ENCODE data around the gene KIF20B. TPM values are rescaled to one million over a fixed set of nuclear protein-coding genes. Genes with fewer than 3 reads are reported as not detected.

Gene KIF20B
- total and polyA plus RNA-seq, 4 donors, result 0.91 to 12.9 (median 1.3) TPM

DNA sequence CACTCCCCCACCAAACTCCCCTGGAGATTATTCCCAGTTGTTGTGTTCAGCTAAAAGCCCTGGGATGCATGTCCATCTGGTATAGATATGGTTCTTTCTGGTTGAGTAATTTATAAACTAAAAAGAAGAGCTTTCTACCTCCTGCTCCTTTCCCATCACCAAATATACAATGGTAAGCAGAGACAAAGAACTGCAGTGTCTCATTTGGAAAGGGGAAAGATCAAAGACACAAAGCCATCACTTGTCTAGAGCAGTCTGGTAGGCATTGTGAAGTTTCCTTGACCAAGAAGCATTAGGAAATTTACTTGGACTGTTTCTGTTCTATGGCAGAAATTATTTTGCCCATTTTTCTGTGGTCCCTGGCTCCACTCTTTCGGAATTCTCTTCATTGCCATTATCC lies 31.4 kb upstream of the KIF20B start (continued):
- TF ChIP-seq, protein P1, sequence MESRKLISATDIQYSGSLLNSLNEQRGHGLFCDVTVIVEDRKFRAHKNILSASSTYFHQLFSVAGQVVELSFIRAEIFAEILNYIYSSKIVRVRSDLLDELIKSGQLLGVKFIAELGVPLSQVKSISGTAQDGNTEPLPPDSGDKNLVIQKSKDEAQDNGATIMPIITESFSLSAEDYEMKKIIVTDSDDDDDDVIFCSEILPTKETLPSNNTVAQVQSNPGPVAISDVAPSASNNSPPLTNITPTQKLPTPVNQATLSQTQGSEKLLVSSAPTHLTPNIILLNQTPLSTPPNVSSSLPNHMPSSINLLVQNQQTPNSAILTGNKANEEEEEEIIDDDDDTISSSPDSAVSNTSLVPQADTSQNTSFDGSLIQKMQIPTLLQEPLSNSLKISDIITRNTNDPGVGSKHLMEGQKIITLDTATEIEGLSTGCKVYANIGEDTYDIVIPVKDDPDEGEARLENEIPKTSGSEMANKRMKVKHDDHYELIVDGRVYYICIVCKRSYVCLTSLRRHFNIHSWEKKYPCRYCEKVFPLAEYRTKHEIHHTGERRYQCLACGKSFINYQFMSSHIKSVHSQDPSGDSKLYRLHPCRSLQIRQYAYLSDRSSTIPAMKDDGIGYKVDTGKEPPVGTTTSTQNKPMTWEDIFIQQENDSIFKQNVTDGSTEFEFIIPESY (IDR thresholded peaks at IDR 0.05), result no peak
- no peak for TF ChIP-seq TAF1 (conservative IDR thresholded peaks at IDR 0.05)

DNA sequence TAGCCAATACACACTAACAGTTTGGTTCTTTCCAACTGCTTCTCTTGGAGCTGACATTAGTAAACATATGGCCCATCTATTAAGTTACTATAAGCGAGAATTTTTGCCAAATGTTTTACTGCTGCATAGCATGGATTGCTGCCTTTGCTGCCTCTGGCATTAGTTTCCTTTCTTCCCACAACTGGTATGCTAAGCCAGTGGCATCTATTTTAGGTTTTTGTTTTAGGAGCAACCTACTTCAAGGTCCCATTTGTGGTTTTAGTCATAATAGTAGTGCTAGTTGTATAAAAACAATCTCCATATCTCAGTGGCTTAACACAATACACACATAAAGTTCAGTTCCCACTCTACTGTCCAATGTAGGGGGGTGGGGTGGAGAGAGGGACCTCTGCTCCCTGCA lies 30.5 kb upstream of the KIF20B start:
- no peaks in the 10 kb centered on the region for H3K4me1 ChIP-seq (ENCODE audit: control insufficient read depth in 4 of 4, insufficient read depth in 4 of 4, low read length in 3 of 4)
- no peak overlapping the region for H3K27ac ChIP-seq (ENCODE audit: low read depth in 1 of 2, low read length in 2 of 2)
- H3K9me3 ChIP-seq (ENCODE audit: control insufficient read depth in 4 of 4, low read length in 3 of 4), result no peaks in the 10 kb centered on the region
- no peak for DNase-seq (ENCODE audit: low spot score)
- no peak overlapping the region for H3K4me3 ChIP-seq (ENCODE audit: low read depth in 1 of 3, low read length in 3 of 3)
- H3K9ac ChIP-seq (ENCODE audit: low read depth in 1 of 2, low read length in 2 of 2), result no peak overlapping the region
- no peak for TF ChIP-seq YY1 (IDR thresholded peaks at IDR 0.05)
- TF ChIP-seq, protein P2, sequence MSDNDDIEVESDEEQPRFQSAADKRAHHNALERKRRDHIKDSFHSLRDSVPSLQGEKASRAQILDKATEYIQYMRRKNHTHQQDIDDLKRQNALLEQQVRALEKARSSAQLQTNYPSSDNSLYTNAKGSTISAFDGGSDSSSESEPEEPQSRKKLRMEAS (IDR thresholded peaks at IDR 0.05), result no peak
- no peaks in the 10 kb centered on the region for H3K36me3 ChIP-seq (ENCODE audit: control insufficient read depth in 4 of 4, insufficient read depth in 3 of 4, low read depth in 1 of 4, low read length in 3 of 4)
- WGBS, result 97% methylated on average over 1 of the region's 1 CpG
- H3K27me3 ChIP-seq (ENCODE audit: control insufficient read depth in 4 of 4, insufficient read depth in 4 of 4, low read length in 3 of 4), result no peaks in the 10 kb centered on the region

DNA sequence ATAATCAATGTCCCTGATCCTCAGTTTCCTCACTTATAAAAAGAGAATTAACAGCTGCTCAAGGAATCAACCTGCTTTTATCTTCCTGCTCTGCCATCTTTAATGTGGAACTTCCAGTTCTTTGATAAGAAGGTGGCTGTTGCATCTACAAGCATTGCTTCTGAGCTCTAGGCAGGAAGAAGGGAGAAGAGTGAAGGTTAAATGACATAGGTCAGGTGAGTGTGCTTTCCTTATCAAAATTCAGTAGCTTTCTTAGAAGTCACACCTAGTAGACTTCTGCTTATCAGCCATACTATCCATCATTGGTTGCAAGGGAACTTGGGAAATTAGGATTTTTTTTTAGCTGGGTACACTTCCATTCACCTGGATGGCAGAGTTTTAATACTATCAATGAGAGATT lies 24.0 kb upstream of the KIF20B start:
- Histone ChIP-seq H3K4me1 (ENCODE audit: control insufficient read depth in 4 of 4, insufficient read depth in 4 of 4, low read length in 3 of 4) (no peaks in the 10 kb centered on the region), H3K9me3 (ENCODE audit: control insufficient read depth in 4 of 4, low read length in 3 of 4) (no peaks in the 10 kb centered on the region), H3K4me3 (ENCODE audit: low read depth in 1 of 3, low read length in 3 of 3) (no peak overlapping the region), H3K9ac (ENCODE audit: low read depth in 1 of 2, low read length in 2 of 2) (no peak overlapping the region), H3K27me3 (ENCODE audit: control insufficient read depth in 4 of 4, insufficient read depth in 4 of 4, low read length in 3 of 4) (no peaks in the 10 kb centered on the region), H3K27ac (ENCODE audit: low read depth in 1 of 2, low read length in 2 of 2) (no peak overlapping the region), H3K36me3 (ENCODE audit: control insufficient read depth in 4 of 4, insufficient read depth in 3 of 4, low read depth in 1 of 4, low read length in 3 of 4) (no peaks in the 10 kb centered on the region)
- DNase-seq (ENCODE audit: low spot score), result no peak
- TF ChIP-seq HNF4A (conservative IDR thresholded peaks at IDR 0.05), result no peak
- no peak for TF ChIP-seq RAD21 (IDR thresholded peaks at IDR 0.05)
- TF ChIP-seq GABPA (IDR thresholded peaks at IDR 0.05 in 1 of 2, conservative IDR thresholded peaks at IDR 0.05 in 1 of 2), result no peak
- TF ChIP-seq, protein P1 (IDR thresholded peaks at IDR 0.05), result no peak
- no peak for TF ChIP-seq HNF4G (IDR thresholded peaks at IDR 0.05)
- no peak for TF ChIP-seq RXRA (IDR thresholded peaks at IDR 0.05)
- TF ChIP-seq, protein P3, sequence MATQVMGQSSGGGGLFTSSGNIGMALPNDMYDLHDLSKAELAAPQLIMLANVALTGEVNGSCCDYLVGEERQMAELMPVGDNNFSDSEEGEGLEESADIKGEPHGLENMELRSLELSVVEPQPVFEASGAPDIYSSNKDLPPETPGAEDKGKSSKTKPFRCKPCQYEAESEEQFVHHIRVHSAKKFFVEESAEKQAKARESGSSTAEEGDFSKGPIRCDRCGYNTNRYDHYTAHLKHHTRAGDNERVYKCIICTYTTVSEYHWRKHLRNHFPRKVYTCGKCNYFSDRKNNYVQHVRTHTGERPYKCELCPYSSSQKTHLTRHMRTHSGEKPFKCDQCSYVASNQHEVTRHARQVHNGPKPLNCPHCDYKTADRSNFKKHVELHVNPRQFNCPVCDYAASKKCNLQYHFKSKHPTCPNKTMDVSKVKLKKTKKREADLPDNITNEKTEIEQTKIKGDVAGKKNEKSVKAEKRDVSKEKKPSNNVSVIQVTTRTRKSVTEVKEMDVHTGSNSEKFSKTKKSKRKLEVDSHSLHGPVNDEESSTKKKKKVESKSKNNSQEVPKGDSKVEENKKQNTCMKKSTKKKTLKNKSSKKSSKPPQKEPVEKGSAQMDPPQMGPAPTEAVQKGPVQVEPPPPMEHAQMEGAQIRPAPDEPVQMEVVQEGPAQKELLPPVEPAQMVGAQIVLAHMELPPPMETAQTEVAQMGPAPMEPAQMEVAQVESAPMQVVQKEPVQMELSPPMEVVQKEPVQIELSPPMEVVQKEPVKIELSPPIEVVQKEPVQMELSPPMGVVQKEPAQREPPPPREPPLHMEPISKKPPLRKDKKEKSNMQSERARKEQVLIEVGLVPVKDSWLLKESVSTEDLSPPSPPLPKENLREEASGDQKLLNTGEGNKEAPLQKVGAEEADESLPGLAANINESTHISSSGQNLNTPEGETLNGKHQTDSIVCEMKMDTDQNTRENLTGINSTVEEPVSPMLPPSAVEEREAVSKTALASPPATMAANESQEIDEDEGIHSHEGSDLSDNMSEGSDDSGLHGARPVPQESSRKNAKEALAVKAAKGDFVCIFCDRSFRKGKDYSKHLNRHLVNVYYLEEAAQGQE (IDR thresholded peaks at IDR 0.05), result no peak

Data from liver (tissue), 9 donors.